Stimulated activated CD4-positive, alpha-beta T cell treated with anti-CD3 and anti-CD28 coated beads, Interleukin-1b, Interleukin-23, amount 100 ng/mL, for 24 hours (primary cell): Measurements from ENCODE around the gene MROH9.
"Not testable (repeated sequence)": the region's sequence is repeated elsewhere in the genome, so short reads cannot be mapped to it uniquely, and the experiment has no call there.

Source experiments
- DNase-seq, 4 experiments: peaks; one replicate each; pipeline ENCODE4 v3.0.0-alpha.2; 2020; ENCODE audit warnings: low read depth in 4 of 4, low spot score in 1 of 4

MROH9 gene

GRCh38 chr1:170935231-170935630 lies at the start of gene MROH9:
TSS of gene MROH9 (plus strand) at chr1:170935534. CDS start at chr1:170945557, 10,023 bp downstream.
- no peak for DNase-seq

- no peak for DNase-seq
These were observed 49.8 kb upstream of the MROH9 start for GRCh38 chr1:170885551-170885950.

DNA sequence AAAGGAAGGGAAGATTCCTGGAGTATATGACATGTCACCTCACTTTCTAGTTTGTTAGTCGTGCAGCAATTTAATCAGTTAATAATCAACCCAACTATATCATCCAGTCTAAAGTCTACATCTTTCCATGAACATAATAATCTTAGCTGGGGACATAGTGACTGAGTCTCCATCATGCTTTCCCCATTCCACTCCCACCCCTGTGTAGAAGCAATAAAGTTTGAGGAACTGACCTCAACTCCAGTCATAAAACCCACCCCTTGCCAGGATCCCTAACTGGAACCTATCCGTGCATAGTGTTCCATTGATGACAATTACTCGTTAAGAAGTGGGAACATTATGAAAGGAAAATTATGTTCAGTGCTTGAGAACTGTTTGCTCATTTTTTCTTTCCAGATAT lies 48.9 kb upstream of the MROH9 start:
- no peak for DNase-seq

GRCh38 chr1:170887726-170888125 lies 47.6 kb upstream of the MROH9 start:
- DNase-seq: no peak

GRCh38 chr1:170891872-170892271 lies 43.5 kb upstream of the MROH9 start:
- no peak for DNase-seq

- DNase-seq: no peak
These were observed 41.6 kb upstream of the MROH9 start for GRCh38 chr1:170893655-170894297.

DNA sequence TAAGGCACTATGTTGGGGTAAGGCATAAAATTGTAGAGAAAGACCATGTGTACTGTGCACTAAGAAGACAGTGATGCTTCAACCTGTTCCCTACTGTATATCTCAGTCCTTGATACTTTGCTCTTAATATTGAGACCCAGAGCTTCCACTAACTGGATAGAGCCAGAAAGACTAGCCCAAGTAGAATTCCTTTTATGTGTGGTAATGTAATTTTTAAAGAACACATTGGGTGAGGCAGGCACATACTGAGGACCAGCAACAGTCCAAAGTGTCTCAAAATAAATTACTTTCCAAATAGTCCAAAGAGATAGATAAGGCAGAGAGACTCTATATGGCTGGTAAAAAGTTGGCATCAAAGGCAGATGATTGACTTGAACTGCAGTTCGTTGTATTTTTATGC lies 31.4 kb upstream of the MROH9 start:
- DNase-seq: no peak

DNA sequence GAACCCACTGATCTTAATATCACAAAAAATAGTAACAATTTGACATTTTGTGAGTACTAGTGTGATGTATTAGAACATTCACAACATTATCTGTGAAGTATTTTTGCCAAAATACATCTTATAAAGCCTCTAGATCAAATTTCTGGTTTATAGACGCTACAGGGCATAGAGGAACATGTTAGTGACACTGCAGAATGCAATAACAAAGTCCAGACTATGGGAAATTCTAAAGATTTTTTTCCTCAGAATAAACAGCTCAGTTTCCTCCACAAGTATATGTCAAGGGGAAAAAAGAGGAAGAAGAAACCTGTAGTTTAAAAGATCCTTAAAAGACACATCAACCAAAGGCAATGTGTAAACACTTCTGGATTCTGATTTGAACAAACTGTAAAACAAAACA lies 26.4 kb upstream of the MROH9 start:
- DNase-seq: no peak

GRCh38 chr1:170910273-170910672 lies 25.1 kb upstream of the MROH9 start:
- no peak for DNase-seq

GRCh38 chr1:170917373-170917772 lies 18.0 kb upstream of the MROH9 start:
- DNase-seq: no peak

DNA sequence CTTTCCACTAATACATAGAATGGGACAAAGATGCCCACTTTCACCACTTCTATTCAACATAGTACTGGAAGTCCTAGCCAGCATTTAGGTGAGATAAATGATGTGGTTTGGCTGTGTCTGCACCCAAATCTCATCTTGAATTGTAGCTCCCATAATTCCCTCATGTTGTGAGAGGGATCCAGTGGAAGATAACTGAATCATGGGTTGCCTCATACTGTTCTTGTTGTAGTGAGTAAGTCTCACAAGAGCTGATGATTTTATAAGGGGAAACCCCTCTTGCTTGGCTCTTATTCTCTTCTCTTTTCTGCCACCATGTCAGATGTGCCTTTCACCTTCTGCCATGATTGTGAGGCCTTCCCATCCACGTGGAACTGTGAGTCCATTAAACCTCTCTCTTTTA lies 10.7 kb upstream of the MROH9 start:
- DNase-seq: not testable (repeated sequence)

GRCh38 chr1:170927955-170928840 lies 7.1 kb upstream of the MROH9 start:
- no peak for DNase-seq

GRCh38 chr1:170929412-170929834 lies 5.9 kb upstream of the MROH9 start:
- DNase-seq: no peak

- no peak for DNase-seq
These were observed 5.3 kb upstream of the MROH9 start for GRCh38 chr1:170929835-170930554.

- DNase-seq: no peak
These were observed 3.7 kb upstream of the MROH9 start for GRCh38 chr1:170931650-170932049.

- DNase-seq: no peak
These were observed 3.1 kb upstream of the MROH9 start for GRCh38 chr1:170932236-170932635.

- no peak for DNase-seq
These were observed 2.9 kb downstream of the MROH9 start for GRCh38 chr1:170938281-170938680.

- DNase-seq: no peak
These were observed 4.1 kb downstream of the MROH9 start for GRCh38 chr1:170939476-170939875.

DNA sequence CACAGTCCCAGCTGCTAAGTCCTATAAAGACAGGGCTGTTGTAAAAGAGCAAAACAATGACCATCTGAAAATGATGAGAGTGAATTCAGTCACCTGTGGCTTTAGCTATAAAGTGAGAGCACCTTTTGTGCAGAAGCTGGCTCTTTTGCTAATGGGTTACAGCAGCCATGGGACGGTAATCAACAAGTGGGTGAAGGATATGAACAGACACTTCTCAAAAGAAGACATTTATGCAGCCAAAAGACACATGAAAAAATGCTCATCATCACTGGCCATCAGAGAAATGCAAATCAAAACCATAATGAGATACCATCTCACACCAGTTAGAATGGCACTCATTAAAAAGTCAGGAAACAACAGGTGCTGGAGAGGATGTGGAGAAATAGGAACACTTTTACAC lies 16.4 kb downstream of the MROH9 start:
- not testable (repeated sequence) for DNase-seq

- DNase-seq: no peak
These were observed 24.1 kb downstream of the MROH9 start for GRCh38 chr1:170959385-170959784.

GRCh38 chr1:170964506-170964905 lies 29.2 kb downstream of the MROH9 start:
- DNase-seq: no peak
